Measurements from ENCODE around the gene GCSH.

DNA sequence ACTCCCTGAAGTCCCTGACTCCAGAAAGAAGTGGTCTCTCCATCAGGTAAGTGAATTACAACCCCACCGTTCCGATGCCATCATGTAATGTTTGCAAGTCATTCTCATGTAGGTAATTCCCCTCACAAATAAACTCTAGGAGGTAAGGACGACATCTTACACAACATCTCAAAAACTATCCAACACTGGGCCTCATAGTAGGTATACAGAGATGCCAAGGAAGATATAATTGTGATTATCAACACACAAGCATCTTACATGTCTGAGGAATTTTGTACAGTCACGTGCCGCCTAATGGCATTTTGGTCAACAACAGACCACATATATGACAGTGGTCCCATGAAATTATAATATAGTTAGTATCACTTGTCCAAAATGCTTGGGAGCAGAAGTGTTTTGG is 7.4 kb downstream of the GCSH start:
- TF ChIP-seq, protein P1, sequence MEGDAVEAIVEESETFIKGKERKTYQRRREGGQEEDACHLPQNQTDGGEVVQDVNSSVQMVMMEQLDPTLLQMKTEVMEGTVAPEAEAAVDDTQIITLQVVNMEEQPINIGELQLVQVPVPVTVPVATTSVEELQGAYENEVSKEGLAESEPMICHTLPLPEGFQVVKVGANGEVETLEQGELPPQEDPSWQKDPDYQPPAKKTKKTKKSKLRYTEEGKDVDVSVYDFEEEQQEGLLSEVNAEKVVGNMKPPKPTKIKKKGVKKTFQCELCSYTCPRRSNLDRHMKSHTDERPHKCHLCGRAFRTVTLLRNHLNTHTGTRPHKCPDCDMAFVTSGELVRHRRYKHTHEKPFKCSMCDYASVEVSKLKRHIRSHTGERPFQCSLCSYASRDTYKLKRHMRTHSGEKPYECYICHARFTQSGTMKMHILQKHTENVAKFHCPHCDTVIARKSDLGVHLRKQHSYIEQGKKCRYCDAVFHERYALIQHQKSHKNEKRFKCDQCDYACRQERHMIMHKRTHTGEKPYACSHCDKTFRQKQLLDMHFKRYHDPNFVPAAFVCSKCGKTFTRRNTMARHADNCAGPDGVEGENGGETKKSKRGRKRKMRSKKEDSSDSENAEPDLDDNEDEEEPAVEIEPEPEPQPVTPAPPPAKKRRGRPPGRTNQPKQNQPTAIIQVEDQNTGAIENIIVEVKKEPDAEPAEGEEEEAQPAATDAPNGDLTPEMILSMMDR (IDR thresholded peaks at IDR 0.05; ENCODE audit: low read depth, low read length, poor library complexity, severe bottlenecking), result no peak
- TF ChIP-seq EZH2phosphoT487 (IDR thresholded peaks at IDR 0.05; ENCODE audit: borderline replicate concordance, low read length), result no peak

All from DOHH2 (cell line).